GM06990 (cell line): ENCODE data around the gene PFKL.

Source experiments
- DNase-seq: peaks from one replicate; pipeline ENCODE4 v3.0.0-alpha.2; 2011; ENCODE audit not compliant: insufficient read length; ENCODE audit errors: extremely low read depth
- H3K27me3 ChIP-seq: replicated peaks from 2 replicates; pipeline ENCODE4 v1.6.0; 2011; ENCODE audit warnings: low read length; ENCODE audit not compliant: control insufficient read depth, insufficient read depth
- H3K36me3 ChIP-seq: 2 replicates; pipeline ENCODE4 v1.5.1; 2011; ENCODE audit warnings: low read length; ENCODE audit not compliant: control insufficient read depth, insufficient read depth
- H3K4me3 ChIP-seq: replicated peaks from 2 replicates; pipeline ENCODE4 v1.5.1; 2011; ENCODE audit warnings: low read depth, mild to moderate bottlenecking, control low read depth, low read length
- TF ChIP-seq, protein P1 (sequence below): IDR thresholded peaks from 2 replicates; pipeline ENCODE4 v1.5.1; 2011; ENCODE audit warnings: low read length, control low read depth, mild to moderate bottlenecking, inconsistent platforms; ENCODE audit not compliant: insufficient read depth, poor library complexity, severe bottlenecking

PFKL gene

DNA sequence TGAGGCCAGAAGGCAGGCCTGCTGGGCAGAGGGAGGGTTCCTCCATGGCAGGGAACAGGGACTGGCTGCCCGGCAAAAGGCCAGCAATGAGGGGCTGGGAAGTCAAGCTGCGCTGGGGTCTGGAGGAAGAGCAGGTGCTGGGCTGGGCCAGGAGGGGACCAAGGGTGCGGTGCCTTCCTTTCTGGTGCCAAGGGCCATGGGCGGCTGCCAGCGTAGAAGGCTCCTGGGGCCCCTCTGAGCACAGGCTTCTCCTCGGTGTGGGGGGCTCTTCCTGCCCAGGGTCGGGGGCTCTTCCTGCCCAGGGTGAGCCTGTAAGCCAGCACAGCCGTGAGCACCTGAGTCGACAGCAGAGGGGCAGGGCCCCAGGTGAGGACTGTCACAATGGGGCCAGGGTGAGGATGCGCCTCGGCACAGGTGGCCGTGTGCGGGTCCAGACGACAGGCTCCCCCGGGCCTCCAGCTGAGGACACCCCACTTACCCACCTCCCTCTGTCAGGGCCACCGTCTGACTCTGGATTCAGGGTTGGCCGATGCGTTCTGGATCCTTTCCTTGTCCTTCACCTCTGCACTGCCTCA lies 27.5 kb upstream of the PFKL start:
- no peaks in the 10 kb centered on the region; the same call in 1 of the 2 replicates for H3K27me3 ChIP-seq
- H3K36me3 ChIP-seq: no peaks in the 10 kb centered on the region
- H3K4me3 ChIP-seq: no peak overlapping the region
- TF ChIP-seq, protein P1, sequence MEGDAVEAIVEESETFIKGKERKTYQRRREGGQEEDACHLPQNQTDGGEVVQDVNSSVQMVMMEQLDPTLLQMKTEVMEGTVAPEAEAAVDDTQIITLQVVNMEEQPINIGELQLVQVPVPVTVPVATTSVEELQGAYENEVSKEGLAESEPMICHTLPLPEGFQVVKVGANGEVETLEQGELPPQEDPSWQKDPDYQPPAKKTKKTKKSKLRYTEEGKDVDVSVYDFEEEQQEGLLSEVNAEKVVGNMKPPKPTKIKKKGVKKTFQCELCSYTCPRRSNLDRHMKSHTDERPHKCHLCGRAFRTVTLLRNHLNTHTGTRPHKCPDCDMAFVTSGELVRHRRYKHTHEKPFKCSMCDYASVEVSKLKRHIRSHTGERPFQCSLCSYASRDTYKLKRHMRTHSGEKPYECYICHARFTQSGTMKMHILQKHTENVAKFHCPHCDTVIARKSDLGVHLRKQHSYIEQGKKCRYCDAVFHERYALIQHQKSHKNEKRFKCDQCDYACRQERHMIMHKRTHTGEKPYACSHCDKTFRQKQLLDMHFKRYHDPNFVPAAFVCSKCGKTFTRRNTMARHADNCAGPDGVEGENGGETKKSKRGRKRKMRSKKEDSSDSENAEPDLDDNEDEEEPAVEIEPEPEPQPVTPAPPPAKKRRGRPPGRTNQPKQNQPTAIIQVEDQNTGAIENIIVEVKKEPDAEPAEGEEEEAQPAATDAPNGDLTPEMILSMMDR: no peak
- DNase-seq: no peak

DNA sequence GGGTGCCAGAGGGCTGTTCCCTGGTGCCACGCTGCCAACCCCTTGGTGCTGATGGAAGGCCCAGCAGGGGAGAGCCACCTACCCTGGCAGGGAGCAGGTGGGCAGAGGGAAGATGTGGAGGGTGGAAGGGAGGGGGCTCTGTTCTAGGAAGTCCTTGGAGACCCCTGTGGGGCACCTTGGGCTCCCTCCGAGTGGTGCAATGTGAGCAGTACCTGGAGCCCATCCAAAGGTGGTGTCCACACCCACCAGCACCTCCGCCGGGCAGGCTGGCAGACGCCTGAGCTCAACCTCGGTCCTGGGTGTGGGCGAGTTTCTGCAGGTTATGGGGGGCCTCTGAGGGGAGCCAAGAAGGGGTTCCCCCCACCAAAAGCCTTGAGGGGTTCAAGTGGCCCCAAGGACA lies 26.8 kb upstream of the PFKL start:
- H3K4me3 ChIP-seq: no peak overlapping the region
- no peaks in the 10 kb centered on the region for H3K36me3 ChIP-seq
- no peaks in the 10 kb centered on the region; the same call in 1 of the 2 replicates for H3K27me3 ChIP-seq
- DNase-seq: no peak
- TF ChIP-seq, protein P1: no peak

DNA sequence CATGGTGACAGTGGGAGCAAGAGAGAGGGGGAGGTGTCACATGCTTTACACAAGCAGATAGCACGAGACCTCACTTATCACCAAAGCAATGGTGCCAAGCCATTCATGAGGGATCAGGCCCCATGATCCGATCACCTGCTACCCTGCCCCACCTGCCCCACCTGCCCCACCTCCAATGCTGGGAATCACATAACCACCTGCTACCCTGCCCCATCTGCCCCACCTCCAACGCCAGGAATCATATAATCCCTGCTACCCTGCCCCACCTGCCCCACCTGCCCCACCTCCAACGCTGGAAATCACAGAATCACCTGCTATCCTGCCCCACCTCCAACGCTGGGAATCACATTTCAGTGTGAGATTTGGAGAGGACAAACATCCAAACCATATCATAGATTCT lies 24.8 kb upstream of the PFKL start:
- DNase-seq: no peak

DNA sequence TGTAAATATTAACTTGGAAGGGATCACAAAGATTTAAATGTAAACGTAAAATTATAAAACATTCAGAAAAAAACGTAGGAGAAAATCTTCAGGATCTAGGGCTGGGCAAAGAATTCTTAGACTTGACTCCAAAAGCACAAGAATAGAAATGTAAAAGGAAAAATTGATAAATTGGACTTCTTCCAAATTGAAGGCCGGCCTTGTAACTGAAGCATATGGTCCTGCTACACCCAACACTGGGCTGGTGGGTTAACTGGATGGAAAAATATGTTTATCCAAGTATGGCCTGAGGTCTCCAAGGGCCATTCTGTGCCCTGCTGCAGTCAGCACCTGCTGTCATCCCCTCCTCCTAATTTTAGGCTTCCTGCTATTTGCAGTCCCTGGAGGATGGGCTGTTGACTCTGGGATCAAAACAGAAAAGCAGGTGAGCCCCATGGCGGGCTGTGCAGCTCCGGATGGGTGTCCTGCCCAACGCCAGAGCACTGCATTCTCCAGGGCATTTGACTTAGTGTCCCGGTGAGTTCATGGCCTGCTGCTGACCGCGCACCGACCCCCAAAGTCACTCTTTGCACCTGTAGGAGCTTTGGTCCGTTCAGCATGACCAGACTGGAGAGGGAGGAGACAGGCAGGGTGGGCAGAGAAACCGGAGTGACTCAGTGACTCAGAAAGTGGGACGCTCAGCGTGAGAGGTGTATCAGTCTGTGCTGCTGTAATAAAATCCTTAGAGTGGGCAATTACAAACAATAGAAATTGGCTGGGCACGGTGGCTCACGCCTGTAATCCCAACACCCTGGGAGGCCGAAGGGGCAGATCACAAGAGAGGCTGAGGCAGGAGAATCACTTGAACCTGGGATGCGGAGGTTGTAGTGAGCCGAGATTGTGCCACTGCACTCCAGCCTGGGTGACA lies 20.2 kb upstream of the PFKL start:
- DNase-seq: no peak
- no peaks in the 10 kb centered on the region for H3K27me3 ChIP-seq

More for the DNA sequence above, 24.8 kb upstream of the PFKL start:
- Histone ChIP-seq H3K36me3 (no peaks in the 10 kb centered on the region), H3K27me3 (no peaks in the 10 kb centered on the region; the same call in 1 of the 2 replicates), H3K4me3 (no peak overlapping the region)
- TF ChIP-seq, protein P1: no peak

DNA sequence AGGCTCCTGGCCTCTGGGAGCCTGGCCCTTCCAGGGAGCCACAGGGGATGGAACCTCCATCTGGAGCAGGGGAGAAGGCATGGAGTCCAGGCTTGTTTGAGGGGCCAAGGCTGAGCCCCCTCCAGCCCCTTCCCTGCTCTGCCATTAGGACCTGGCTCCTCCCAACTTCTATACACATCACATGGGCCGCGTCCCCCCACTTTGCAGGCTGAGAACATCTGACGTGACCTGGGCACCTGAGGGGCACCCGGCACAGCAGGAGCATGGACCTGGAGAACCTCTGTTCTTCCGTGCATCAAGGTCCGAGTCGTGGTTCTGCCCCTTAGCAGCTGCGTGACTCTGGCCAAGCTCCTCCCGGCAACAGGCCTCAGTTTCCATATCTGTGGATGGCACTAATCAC lies 18.1 kb upstream of the PFKL start:
- H3K36me3 ChIP-seq: no peaks in the 10 kb centered on the region
- H3K4me3 ChIP-seq: no peak overlapping the region
- DNase-seq: no peak
- TF ChIP-seq, protein P1: no peak
- no peaks in the 10 kb centered on the region for H3K27me3 ChIP-seq

More for the DNA sequence above, 20.2 kb upstream of the PFKL start:
- TF ChIP-seq, protein P1: no peak
- H3K36me3 ChIP-seq: no peaks in the 10 kb centered on the region
- no peak overlapping the region for H3K4me3 ChIP-seq
